SJCRH30 (cell line): ENCODE measurements around the gene FAM200C. TPM values are rescaled to one million over a fixed set of nuclear protein-coding genes. Genes with fewer than 3 reads are reported as not detected.

Experiments used
- DNase-seq, 2 experiments: peaks; one replicate each; pipeline ENCODE4 v3.0.0-alpha.2; 2015 to 2020
- H3K27ac ChIP-seq: fragments of 250-450 bp; sonication (Bioruptor Pico); 2 replicates; pipeline ENCODE4 v1.5.1; 2020; ENCODE audit warnings: mild to moderate bottlenecking, moderate library complexity
- H3K27me3 ChIP-seq: fragments of 250-450 bp; sonication (Bioruptor Pico); 2 replicates; pipeline ENCODE4 v1.5.1; 2020; ENCODE audit warnings: mild to moderate bottlenecking, moderate library complexity
- H3K36me3 ChIP-seq: fragments of 250-450 bp; sonication (Bioruptor Pico); 2 replicates; pipeline ENCODE4 v1.5.1; 2020; ENCODE audit warnings: mild to moderate bottlenecking, moderate library complexity
- H3K4me1 ChIP-seq: fragments of 250-450 bp; sonication (Bioruptor Pico); 2 replicates; pipeline ENCODE4 v1.5.1; 2020; ENCODE audit warnings: mild to moderate bottlenecking, moderate library complexity
- H3K4me3 ChIP-seq: fragments of 250-450 bp; sonication (Bioruptor Pico); 2 replicates; pipeline ENCODE4 v1.5.1; 2020; ENCODE audit warnings: mild to moderate bottlenecking, moderate library complexity
- H3K9me3 ChIP-seq: fragments of 250-450 bp; sonication (Bioruptor Pico); replicated peaks from 2 replicates; pipeline ENCODE4 v1.5.1; 2020; ENCODE audit warnings: mild to moderate bottlenecking, moderate library complexity
- total RNA-seq: library from RNA; depleted of rRNA; stranded (reverse); fragments of >200 nt; shearing (Covaris generic); gene quantifications from 2 replicates; pipeline ENCODE4 v1.2.3, GENCODE V29; 2014; rRNA removed

FAM200C gene
- total RNA-seq, 1 experiment from 2014 or later: 10.3 TPM

- no peaks in the 10 kb centered on the region for H3K9me3 ChIP-seq
- no peak overlapping the region for H3K27ac ChIP-seq
- no peak for DNase-seq
- no peaks in the 10 kb centered on the region for H3K27me3 ChIP-seq
- H3K4me1 ChIP-seq: no peaks in the 10 kb centered on the region
- H3K4me3 ChIP-seq: no peak overlapping the region
- peaks cover 41% of the 10 kb centered on the region for H3K36me3 ChIP-seq
These were observed 50.5 kb downstream of the FAM200C start for GRCh38 chr5:160349249-160349934.

GRCh38 chr5:160348080-160348479 lies 51.8 kb downstream of the FAM200C start:
- Histone ChIP-seq H3K27ac (no peak overlapping the region), H3K4me1 (no peaks in the 10 kb centered on the region), H3K27me3 (no peaks in the 10 kb centered on the region), H3K36me3 (peaks cover 37% of the 10 kb centered on the region), H3K4me3 (no peak overlapping the region), H3K9me3 (no peaks in the 10 kb centered on the region)
- DNase-seq: no peak

GRCh38 chr5:160347448-160347847 lies 52.4 kb downstream of the FAM200C start:
- H3K4me3 ChIP-seq: no peak overlapping the region
- no peaks in the 10 kb centered on the region for H3K4me1 ChIP-seq
- no peaks in the 10 kb centered on the region for H3K9me3 ChIP-seq
- no peak overlapping the region for H3K27ac ChIP-seq
- DNase-seq: no peak
- no peaks in the 10 kb centered on the region for H3K27me3 ChIP-seq
- H3K36me3 ChIP-seq: peaks cover 32% of the 10 kb centered on the region

Other genes with a start within 250 kb of the FAM200C start
- gene FABP6, start 170.5 kb downstream of the FAM200C start, total RNA-seq: 0.20 and 0.43 TPM in 2 replicates
- 6.5 and 6.8 TPM in 2 replicates for gene CCNJL, start 87.5 kb downstream of the FAM200C start, total RNA-seq
- gene C1QTNF2, start 29.4 kb downstream of the FAM200C start, total RNA-seq: 21.1 TPM in 2 replicates
- gene SLU7, start 19.0 kb upstream of the FAM200C start, total RNA-seq: 38.1 and 45.7 TPM in 2 replicates
- 383 and 394 TPM in 2 replicates for gene PTTG1, start 21.8 kb upstream of the FAM200C start, total RNA-seq